Measurements from ENCODE around the gene QSOX2.

GRCh38 chr9:136243631-136244030 is 2.0 kb downstream of the QSOX2 start:
- no peak for TF ChIP-seq CTCF (conservative IDR thresholded peaks at IDR 0.05)
- TF ChIP-seq EZH2 (IDR thresholded peaks at IDR 0.05; ENCODE audit: low read depth) = no peak
